Measurements from ENCODE around the gene C5orf22.
"Not testable (repeated sequence)": the region's sequence is repeated elsewhere in the genome, so short reads cannot be mapped to it uniquely, and the experiment has no call there.

C5orf22 gene

DNA sequence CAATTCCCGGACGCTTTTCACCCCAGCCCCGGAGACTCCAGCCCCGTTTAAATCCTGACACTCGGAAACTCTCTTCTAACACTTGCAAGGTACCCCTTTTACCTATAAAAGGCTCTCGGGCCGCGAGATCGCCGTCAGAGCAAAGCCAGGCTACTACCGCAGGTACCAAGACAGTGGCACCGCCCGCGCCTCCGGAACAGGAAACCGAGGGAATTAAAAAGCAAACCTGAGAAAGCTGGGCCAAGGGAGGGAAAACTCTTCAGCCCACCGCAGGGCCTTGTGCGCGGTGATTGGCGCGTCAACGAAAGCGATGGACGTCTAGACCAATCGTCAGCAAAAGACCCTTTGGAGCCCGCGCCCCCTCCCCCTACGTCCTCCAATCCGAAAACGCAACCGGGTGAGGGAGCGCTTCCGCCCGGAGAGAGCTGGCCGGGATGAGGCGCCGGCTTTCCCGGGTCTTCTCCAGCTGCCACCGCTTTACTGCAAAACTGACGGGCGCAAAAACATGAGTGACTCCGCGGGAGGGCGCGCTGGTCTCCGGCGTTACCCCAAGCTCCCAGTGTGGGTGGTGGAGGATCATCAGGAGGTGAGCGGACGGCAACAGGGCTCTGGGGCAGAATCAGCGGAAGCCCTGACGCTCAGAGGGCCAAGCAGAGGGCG, at the start of gene C5orf22, which contains the start of gene DROSHA:
Gene C5orf22, plus strand, starts transcription at position 414 of the 660 bp plus-strand sequence. Its CDS starts 92 bp downstream, at position 506.
Gene DROSHA, minus strand, starts transcription at position 206 of the 660 bp plus-strand sequence. CDS start 3,034 bp downstream, outside the sequence.
- DNase-seq: peak; percentile 97

DNA sequence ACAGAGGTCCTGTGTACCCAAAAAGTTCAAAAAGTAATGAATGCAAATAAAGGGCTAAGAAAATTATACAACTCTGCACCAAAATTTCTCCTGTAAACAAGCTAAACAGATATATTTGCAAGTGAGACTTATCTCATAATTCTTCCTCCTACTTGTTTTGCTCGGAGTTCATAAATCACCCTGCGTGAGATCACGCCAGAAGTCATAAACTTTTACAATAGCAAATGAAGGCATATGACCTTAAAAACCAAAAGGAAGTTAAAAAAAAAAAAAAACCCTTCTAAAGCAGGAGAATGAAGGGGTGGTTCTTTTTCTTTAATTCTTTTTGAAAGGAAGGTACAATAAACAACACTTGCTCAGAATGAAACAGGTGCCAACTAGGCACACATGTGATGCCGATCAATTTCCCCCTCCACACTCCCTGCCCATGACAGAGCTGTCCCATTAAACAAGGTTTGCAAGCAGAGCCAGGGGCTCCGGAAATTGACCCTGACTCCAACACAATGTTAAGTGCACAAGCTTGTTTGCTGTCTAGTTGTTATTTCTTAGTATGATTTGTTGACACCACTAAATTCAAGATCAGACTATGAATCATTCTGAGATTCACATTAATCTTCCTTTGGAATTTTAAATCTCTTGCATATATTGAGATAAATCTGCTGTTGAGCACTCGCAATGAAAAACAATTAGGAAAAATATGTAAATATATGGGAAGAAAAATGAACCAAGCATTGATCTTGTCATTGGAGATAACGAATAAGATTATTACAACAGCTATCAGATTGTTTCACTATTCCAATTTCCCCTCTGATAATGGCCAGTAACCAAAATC, 46.5 kb upstream of the C5orf22 start:
- no peak for DNase-seq

- no peak for DNase-seq
These were observed 45.7 kb upstream of the C5orf22 start for GRCh38 chr5:31486441-31486840.

DNA sequence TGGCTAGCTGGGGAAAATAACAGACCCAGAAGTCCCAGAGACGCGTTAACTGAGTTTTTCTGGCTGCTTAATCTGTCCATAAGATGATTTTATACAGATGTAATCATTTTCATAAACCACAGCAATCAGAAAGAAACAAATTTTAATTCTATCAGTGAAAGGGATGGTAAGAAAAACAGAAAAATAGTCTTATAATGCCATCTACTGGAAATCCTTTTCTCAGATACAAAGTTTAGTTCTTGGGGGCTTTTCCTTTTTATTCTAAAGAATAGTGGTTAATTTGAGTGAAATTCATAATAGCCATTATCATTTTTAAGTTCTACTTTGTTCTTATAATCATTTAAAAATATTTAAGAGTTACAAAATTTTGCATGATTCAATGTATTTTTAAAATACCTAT, 44.6 kb upstream of the C5orf22 start:
- DNase-seq: no peak

DNA sequence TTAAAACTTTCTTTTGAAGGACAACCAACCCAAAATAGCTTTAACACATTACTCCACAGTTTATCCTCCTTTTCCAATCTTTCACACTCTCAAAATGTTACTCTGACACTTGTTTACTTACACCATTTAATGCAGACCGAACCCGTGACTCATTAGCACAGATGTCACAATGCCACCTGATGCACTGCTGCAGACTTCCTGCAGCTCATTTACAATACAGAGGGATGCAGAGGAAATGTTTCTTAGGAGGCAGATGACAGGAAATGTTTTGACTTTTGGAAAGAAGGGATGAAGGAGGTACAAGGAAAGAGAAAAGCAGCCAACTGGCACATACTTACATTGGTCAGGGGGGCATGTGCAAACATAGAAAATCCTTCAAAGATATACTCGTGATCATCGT, 39.2 kb upstream of the C5orf22 start:
- no peak for DNase-seq

- no peak for DNase-seq
These were observed 36.8 kb upstream of the C5orf22 start for GRCh38 chr5:31495336-31495735.

- no peak for DNase-seq
These were observed 35.8 kb upstream of the C5orf22 start for GRCh38 chr5:31496301-31496700.

GRCh38 chr5:31496891-31497290, 35.2 kb upstream of the C5orf22 start:
- no peak for DNase-seq

DNA sequence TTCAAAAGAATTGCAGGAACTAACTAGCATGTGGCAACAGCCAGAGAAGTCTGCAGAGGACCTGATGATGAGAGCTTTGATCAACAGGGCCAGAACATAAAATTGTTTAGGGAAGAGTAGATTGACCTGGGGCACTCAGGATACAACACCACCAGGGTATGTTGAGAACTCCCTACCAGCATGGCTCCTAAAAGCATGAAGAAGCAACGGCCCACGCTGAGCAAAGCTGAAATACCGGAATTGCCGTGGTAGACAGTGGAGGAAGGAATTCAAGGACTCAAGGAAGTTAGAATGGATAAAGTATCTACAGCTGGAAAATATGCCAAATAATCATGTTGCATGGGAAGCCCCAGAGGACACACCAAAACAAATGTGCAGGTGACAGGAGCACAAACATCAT, 31.8 kb upstream of the C5orf22 start:
- no peak for DNase-seq

DNA sequence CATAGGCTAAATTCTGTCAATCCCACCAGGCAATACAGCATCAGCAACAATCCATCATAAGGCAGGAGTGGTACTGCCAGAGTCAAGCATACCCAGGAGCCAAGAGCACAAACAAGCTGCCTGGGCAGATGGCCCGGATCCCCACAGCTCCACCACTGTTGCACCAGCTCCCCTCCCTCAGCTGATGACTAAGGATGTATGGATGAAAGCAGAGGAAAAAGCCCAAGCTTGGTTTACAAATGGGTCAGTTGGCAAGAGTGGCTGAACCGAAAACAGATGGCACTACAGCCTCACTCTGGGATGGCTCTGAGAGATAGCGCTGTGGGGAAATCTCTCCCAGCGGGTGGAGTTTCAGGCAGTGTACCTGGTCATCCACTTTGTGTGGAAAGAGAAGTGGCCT, 29.6 kb upstream of the C5orf22 start:
- no peak for DNase-seq

DNA sequence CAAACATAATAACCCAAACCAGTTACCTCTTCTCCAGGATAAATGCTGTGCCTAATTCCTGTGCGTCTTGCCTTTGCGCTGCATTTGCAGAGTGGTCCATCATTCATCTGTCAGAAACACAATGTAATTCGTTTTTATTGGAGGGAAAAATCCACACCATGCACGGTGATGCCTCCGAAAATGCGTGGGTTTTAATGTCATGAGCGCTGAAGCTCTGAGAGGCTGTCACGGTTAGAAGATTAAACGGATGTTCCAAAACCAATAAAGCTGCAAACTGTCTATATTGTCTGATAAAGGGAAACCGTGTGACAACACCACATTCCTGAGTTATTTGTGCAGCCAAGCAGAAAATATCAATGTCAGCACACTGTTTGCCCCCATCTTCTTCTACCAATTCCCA, 27.6 kb upstream of the C5orf22 start:
- no peak for DNase-seq

DNA sequence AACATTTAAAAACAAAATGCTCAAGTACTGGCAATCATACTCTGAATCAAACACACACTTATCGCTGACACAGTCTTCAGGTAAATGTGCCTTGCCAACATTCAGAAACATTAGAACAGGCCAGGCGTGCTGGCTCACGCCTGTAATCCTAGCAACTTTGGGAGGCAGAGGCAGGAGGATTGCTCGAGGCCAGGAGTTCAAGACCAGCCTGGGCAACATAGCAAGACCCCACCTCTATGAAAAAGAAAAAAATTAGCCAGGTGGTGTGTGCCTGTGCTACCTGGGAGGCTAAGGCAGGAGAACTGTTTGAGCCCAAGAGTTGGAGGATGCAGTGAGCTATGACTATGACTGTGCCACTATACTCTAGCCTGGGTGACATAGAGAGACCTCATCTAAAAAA, 20.8 kb upstream of the C5orf22 start:
- DNase-seq: no peak

- DNase-seq: no peak
These were observed 15.3 kb upstream of the C5orf22 start for GRCh38 chr5:31516802-31517201.

DNA sequence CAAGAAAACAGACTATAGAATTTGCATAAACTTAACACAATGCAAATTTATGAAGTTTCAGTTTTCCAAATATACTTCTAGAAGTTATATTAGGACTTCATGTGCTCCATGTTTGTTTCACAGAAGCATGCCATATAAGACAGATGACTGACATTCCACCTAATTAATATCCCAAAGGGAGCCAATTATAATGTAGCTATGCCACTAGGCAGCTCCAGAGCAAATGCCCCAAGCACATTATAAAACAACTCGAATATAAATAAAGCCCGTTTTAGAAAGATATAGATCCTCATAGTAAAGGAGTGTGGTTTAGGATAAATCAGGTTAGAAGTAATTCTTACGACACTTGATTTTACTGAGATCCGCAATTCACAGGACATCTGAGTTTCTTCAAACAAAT, 9.1 kb upstream of the C5orf22 start:
- DNase-seq: no peak

- peak; percentile 19 for DNase-seq
These were observed 1.4 kb upstream of the C5orf22 start for GRCh38 chr5:31530541-31531265.

DNA sequence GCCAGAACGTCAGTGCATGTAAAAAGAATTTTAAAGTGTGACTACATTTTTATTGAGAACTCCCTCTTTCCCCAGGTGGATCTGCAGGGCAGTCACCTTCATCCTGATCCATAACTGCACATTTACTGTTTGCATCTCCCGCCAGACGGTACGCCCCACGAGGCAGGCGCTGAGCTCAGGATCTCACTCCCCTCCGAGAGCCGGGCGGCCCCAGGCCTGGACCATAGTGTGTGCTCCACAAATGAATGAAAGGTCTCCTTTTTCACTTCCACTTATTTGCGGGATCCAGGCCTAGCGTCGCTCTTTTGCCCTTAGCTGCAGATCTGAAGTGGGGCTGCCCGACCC, 586 bp upstream of the C5orf22 start:
- DNase-seq: peak; percentile 47

DNA sequence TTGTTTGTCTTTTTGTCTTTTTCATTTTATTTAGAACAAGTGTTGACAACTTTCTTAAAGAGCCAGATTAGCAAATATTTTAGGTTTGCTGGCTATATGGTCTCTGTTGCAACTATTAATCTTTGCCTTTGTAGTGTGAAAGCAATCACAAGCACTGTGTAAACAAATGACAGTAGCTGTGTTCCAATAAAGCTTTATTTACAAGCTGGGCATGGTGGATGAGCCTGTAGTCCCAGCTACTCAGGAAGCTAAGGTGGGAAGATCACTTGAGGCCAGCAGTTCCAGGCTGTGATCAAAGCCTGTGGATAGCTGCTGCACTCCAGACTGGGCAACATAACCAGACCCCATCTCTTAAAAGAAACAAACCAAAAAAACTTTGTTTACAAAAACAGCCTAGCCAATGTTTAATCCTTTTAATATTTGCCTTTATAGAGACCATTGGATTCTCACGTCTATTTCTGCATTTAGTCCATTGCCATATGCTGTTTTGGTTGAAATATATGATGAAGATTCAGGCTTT, 2.5 kb downstream of the C5orf22 start:
- no peak for DNase-seq

- DNase-seq: no peak
These were observed 4.8 kb downstream of the C5orf22 start for GRCh38 chr5:31536873-31537272.

DNA sequence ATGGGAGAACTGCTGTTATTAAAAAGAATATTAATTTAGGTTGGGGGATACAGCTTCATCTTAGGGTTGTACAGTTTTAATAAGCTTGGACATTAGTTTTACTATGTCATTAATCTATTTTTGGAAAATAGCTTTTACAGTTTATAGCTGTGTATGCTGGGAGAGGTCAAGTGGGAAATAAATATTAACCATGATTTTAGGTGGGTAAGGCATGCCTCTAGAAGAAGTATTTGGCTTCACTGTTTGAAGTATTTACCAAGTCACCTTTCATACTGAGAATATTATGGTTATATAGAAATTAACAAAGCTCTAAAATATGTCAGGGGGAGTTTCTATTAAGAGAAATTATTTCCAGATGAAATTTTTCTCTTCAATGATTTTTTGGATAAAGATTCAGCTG, 5.2 kb downstream of the C5orf22 start:
- no peak for DNase-seq

GRCh38 chr5:31537851-31538250, 5.8 kb downstream of the C5orf22 start:
- no peak for DNase-seq

GRCh38 chr5:31549114-31549513, 17.0 kb downstream of the C5orf22 start:
- DNase-seq: not testable (repeated sequence)

GRCh38 chr5:31551878-31552277, 19.8 kb downstream of the C5orf22 start:
- no peak for DNase-seq

- no peak for DNase-seq
These were observed 21.8 kb downstream of the C5orf22 start for GRCh38 chr5:31553863-31554262.

GRCh38 chr5:31554552-31554951, 22.5 kb downstream of the C5orf22 start:
- no peak for DNase-seq
